HG02943 (cell line): ENCODE data around the gene CRHR2.

ENCODE experiments used
- ATAC-seq: cut with Tn5 transposase; IDR thresholded peaks from one replicate; pipeline ENCODE4 v1.9.1; 2021; ENCODE audit warnings: mild to moderate bottlenecking, low read depth, moderate library complexity; ENCODE audit not compliant: unreplicated experiment

Gene CRHR2

DNA sequence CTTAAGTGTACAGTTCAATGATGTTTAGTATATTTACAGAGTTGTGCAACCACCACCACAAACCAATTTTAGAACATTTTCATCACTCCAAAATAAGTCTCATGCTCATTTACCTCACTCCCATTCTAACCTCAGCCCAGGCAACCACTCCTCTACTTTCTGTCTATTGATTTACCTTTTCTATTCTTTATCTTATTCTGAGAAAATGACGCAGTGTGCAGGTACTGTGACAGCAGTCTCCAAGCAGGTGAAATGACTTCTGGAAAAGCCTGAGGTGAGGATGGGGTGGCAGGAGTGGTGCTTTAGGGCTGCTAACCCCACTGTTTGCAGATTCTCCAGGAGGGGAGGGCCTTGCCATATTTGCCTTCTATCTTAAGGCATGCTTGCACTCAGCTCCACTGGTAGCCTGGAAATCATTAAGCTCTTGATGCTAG is 48.0 kb downstream of the CRHR2 start:
- no peak for ATAC-seq

DNA sequence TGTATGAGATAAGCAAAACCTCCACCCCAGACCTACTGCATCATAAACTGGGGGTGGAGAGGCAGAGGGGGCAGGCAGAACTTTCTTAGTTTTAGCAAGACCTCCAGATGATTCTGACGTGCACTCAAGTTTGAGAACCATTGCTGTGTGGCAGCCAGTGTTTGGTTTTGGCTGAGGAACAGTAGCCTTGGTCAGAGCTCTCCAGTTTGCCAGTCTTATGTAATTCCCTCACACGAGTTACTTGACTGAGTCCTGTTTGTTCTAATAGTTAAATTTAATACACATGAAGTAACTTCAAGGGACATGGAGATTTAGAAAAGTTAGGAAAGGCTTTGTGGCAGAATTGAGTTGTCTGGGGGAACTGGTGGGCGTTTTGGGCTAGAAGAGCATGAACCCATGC is 49.0 kb downstream of the CRHR2 start:
- no peak for ATAC-seq

DNA sequence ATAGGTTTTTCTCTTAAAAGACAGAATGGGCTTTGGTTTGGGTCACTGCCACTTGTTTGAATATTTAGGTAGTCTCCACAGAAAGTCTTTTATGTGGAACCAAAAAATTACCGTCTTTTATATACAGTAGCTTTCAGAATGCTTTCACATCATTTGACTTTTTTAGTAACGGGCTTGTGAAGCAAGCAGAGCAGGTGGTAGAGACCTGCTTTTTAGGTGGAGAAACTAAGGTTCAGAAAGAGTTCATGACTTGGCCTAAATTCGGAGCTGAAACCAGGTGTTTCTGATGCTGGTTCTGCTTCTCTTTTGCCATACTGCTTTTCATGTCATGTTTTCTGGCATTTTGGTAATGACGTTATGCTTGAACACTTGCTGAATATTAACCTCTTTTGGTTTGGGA is 51.3 kb downstream of the CRHR2 start:
- no peak for ATAC-seq

DNA sequence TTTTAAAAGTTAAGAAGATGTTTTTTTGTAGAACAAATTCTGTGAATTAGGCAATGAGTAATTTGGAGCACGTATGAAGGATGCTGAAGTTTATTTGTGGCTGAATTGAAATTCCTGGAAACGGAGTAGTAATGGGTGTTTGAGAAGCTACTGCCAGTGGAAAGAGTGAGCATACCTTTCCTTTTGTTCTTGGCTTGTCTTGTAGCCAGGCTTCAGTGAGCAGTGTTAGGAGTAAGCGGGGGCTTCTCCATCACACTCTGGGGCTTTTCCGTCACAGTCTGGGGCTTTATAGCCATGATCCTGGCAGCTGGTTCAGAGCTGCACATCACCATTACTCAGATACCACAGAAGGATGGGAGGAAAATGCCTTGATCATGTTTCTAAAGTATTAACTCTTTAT is 55.2 kb downstream of the CRHR2 start:
- ATAC-seq, result no peak

DNA sequence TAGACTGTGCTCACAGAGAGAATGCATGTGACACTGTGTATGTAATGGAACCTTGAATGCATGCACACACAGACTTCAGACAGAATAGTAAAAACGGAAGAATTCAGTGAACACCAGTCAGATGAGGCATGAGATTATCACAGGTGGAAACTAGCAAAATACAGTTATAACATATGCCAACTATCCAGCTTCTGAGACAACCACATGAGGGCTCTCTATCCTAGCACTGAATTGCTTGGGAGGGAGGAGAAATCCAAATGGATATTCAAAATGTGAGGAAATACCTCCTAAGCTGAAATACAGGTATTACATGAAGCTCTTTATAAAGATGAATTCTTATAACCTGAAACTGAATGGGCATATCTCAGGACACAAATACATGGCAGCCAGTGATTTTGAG is 57.0 kb downstream of the CRHR2 start:
- no peak for ATAC-seq

DNA sequence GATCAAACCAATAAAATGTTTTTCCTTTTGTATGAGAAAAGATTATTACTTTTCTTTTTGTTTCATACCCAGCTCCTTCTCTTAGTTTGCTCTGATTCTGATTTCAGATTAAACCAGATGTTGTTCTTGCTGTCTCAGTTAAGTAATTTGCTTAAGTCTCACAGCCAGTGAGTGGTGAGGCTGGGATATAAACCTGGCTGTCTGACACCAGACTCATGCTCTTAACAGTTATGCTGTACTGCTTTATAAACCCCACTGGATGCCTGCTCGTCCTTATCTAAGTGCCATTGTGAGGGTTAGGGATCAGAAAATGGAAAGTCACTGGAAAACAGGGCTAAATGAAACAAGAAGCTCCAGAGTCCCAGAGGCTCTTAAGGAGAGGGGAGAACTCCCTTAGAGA is 63.3 kb downstream of the CRHR2 start:
- ATAC-seq, result no peak

DNA sequence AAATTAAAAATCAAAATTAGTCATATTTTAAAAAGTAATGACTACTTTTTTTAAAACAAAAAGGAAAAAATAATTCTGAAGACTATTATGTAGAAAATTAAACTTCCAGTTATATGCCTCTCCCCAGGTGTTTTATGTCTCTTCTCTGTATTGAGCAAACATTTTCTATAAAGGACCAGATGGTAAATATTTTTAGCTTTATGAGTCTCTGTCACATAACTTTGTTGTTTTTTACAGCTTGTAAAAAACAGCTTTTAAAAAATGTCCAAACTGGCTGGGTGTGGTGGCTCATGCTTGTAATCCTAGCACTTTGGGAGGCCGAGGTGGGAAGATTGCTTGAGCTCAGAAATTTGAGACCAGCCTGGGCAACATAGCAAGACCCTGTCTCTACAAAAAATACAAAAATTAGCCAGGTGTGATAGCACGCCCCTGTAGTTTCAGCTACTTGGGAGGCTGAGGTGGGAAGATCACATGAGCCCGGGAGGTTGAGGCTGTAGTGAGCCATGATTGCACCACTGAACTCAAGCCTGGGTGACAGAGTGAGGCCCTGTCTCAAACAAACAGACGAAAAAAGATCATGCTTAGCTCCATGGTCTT is 64.1 kb downstream of the CRHR2 start:
- ATAC-seq, result no peak

DNA sequence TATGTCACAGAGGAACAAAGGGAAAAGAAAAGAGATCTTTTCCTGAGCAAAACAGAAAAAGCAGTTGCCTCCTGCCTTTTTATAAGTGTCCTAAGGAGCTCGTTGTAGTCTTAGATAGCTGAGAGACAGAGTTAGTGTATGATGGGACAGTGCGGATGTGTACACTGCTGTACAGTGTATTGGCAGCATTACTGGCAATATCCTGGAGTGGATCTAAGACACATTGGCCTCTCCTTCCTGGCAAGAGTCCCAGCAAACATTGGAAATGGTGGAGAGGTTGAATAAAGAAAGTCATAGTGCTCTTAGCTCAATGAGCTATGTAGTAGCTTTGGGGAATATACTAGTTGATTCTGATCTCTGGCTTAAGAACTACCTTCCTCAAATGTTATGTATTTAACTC is 64.9 kb downstream of the CRHR2 start:
- ATAC-seq, result no peak

DNA sequence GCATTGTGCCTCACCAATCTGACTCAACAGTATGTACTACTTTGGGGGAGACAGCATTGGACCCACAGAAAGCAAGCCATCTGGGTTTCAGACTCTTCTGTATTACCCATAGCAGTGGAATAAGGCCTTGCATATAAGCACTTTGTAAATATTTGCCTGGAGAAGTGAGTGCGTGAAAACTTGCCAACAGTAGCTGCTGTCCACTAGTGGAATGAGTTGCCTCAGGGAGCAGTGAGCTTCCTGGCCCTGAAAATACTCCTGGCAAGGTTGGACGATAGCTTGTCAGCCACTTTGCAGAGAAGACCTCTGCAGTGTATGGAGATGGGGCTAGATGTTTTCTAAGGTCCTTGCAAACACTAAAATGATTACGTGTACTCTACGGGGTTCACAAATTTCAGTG is 65.9 kb downstream of the CRHR2 start:
- no peak for ATAC-seq

DNA sequence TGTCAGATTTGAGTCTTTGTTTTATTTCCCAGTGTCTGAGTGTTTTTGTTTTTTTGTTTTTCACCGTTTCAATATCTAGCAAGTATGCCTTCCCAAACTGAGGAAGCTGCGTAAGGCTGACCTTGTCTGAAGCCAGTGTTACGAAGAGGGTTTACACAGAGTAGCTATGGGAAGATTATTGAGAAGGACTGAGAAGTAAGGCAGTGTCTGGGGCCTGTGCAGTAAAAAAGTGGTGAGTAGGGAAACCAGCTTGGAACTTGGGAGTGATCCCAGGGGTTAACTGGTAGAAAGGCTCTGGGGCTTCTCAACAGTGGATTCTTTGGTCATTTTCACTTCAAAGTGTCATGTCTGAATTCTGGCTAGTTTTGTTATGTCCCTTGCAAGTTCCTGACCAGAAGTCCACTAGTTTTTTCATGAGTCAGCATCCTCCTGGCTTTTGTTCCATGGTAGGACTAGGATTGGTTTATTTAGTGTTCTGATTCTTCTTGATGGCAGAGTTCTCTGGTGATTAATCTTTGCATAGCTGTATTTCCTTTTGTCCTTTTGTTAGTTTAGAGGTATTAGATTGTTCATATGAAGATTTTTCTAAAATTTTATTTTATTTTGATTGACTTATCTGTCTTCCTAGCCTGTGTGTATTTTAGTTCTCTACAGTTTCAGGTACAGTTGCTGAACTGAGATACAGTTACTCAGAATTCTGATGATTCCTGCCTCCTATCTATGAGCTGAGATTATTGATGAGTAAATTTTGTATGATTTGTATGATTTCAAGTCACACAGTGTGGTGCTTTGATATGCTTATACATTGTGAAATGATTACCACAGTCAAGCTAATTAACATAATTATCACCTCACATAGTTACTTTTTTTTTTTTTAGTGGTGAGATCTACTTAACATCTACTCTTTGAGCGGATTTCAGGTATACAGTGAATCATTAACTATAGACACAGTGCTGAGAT is 68.6 kb downstream of the CRHR2 start:
- no peak for ATAC-seq

DNA sequence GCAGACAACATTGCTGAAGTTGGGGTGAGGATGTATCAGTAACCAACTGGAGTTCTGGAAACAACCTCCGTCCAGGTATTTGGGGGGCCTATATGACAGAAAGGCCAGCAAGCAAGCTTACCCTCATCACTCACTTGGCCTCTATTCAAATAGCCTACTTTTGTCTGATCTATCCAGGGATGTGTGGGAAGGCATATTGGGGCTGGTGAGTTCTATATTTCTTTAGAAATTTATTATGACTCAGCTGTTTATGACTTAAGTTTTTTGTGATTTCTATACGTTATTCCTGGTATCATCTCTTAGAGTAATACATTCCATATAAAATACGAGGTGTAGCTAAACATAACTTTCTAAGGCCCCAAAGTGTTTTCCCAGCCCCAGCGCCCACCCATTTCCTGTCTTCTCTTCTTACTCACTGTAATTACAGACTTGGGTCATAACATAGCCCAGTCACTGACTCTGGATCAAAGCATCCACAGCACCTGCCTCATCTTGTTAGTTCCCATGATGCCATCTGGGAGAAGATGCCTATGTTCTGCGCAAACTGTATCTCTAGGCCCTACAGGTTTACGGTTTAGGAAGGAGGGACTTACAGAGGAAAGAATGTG is 69.5 kb downstream of the CRHR2 start:
- ATAC-seq, result no peak

DNA sequence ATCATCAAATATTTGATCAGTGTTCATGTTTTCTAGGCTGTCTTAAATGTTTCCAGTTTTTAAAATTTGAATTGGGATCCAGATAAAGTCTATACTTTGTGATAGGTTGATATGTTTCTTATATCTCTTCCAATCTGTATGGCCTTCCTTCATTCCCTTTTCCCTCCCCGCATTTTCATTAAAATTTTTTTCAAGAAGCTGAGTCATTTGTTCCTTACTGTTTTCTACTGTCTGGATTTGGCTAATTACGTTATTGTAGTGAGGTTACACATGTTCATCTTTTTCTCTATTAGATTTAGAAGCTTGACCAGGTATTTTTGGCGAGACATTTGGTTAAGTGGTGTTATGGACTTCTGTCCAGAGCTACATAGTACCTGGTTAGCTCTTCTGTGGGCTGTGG is 76.4 kb downstream of the CRHR2 start:
- ATAC-seq, result no peak

DNA sequence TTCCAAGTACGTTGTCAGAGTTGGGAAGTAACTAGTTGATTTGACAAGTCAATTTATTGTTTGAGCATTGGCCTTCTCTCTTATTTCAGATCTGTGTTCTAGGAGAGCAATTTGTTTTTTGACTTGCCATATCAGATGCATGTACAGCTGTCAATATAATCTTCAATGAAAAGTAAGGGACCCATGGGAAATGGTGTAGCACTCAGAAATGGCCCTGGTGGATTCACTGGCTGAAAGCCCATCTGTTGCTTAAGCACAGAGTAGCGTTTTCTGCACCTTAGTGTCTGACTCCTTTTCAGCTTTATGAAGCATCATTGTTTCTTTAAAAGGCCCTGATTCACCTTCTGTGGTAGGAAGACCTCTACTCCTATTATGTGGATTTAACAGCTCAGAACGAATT is 77.4 kb downstream of the CRHR2 start:
- no peak for ATAC-seq
